ENCODE data around the gene RGPD8.

- TF ChIP-seq CTCF (IDR thresholded peaks at IDR 0.05; ENCODE audit: borderline replicate concordance, extremely low read depth, low read length, poor library complexity, severe bottlenecking) (peak; percentile 32), EZH2 (IDR thresholded peaks at IDR 0.05; ENCODE audit: borderline replicate concordance, low read depth, low read length, severe bottlenecking) (no peak)
Measured at GRCh38 chr2:112465382-112465781, 31.9 kb upstream of the RGPD8 start.
